ENCODE results near the gene CCNB2. TPM values are rescaled to one million over a fixed set of nuclear protein-coding genes. Genes with fewer than 3 reads are reported as not detected.

Gene CCNB2
- total RNA-seq, 2 donors from 2014 or later, result 8.3 to 12.2 TPM

GRCh38 chr15:59155431-59155830 is 50.5 kb downstream of the CCNB2 start:
- no peak for DNase-seq (ENCODE audit: low spot score)
- peak overlapping the region in 1 of 2 donors; percentile 10 for H3K27ac ChIP-seq
- no peaks in the 10 kb centered on the region for H3K27me3 ChIP-seq (replicated peaks; ENCODE audit: insufficient read depth)
- 40% methylated on average over 4 of the region's 4 CpGs for WGBS
- intact Hi-C loops (cut with DNase I), result no loop called here
- H3K9me3 ChIP-seq, result no peaks in the 10 kb centered on the region
- H3K4me1 ChIP-seq (replicated peaks), result peaks cover 18% of the 10 kb centered on the region
- no peak overlapping the region for H3K4me3 ChIP-seq
- TF ChIP-seq CTCF (IDR thresholded peaks at IDR 0.05), result no peak
- TF ChIP-seq POLR2A (IDR thresholded peaks at IDR 0.05), result no peak
- peak; percentile 33 for TF ChIP-seq POLR2AphosphoS5 (IDR thresholded peaks at IDR 0.05)
- no peaks in the 10 kb centered on the region for H3K36me3 ChIP-seq

GRCh38 chr15:59157396-59157795 is 52.5 kb downstream of the CCNB2 start:
- DNase-seq (ENCODE audit: low spot score), result no peak
- peak overlapping the region; percentile 78 to 83 for H3K27ac ChIP-seq
- no peaks in the 10 kb centered on the region for H3K27me3 ChIP-seq (replicated peaks; ENCODE audit: insufficient read depth)
- WGBS, result 98% methylated on average over 5 of the region's 5 CpGs
- H3K36me3 ChIP-seq, result no peaks in the 10 kb centered on the region
- H3K9me3 ChIP-seq, result no peaks in the 10 kb centered on the region
- intact Hi-C loops (cut with DNase I), result no loop called here
- H3K4me3 ChIP-seq, result no peak overlapping the region
- H3K4me1 ChIP-seq (replicated peaks), result peaks cover 18% of the 10 kb centered on the region
- TF ChIP-seq POLR2A (IDR thresholded peaks at IDR 0.05) (no peak), POLR2AphosphoS5 (IDR thresholded peaks at IDR 0.05) (no peak), CTCF (IDR thresholded peaks at IDR 0.05) (no peak)

- 67% methylated on average over 9 of the region's 9 CpGs for WGBS
- Histone ChIP-seq H3K36me3 (no peaks in the 10 kb centered on the region), H3K27me3 (replicated peaks; ENCODE audit: insufficient read depth) (no peaks in the 10 kb centered on the region), H3K27ac (peak overlapping the region; percentile 78 to 83), H3K4me1 (replicated peaks) (peaks cover 18% of the 10 kb centered on the region), H3K9me3 (no peaks in the 10 kb centered on the region), H3K4me3 (no peak overlapping the region)
- peak; percentile 62 for DNase-seq (ENCODE audit: low spot score)
- intact Hi-C loops (cut with DNase I), result no loop called here
- peak; percentile 29 for TF ChIP-seq POLR2AphosphoS5 (IDR thresholded peaks at IDR 0.05)
- no peak for TF ChIP-seq CTCF (IDR thresholded peaks at IDR 0.05)
These were observed 53.1 kb downstream of the CCNB2 start for GRCh38 chr15:59157840-59158700.

DNA sequence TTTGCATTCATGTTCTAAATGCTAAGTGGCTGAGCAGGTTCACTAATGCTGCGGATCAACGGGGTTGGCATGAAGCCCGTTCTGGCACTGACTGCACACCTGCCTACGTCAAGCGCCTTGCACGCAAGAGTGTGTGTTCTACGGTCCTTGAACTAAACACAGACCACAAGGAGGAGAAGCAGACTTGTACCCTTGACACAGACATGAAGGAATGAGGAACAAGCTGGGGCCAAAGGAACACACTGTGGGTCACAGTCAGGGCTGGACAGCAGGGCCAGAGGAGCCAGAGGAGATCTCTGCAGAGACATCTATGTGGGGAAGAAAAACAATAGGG is 53.7 kb downstream of the CCNB2 start:
- Histone ChIP-seq H3K4me1 (replicated peaks) (peaks cover 18% of the 10 kb centered on the region), H3K9me3 (no peaks in the 10 kb centered on the region), H3K27ac (peak overlapping the region; percentile 78 to 83), H3K4me3 (no peak overlapping the region), H3K27me3 (replicated peaks; ENCODE audit: insufficient read depth) (no peaks in the 10 kb centered on the region), H3K36me3 (no peaks in the 10 kb centered on the region)
- peak; percentile 38 for TF ChIP-seq POLR2AphosphoS5 (IDR thresholded peaks at IDR 0.05)
- TF ChIP-seq CTCF (IDR thresholded peaks at IDR 0.05), result no peak
- no peak for TF ChIP-seq POLR2A (IDR thresholded peaks at IDR 0.05)
- DNase-seq (ENCODE audit: low spot score), result peak; percentile 83
- intact Hi-C loops (cut with DNase I), result no loop called here
- WGBS, result 55% methylated on average over 7 of the region's 7 CpGs

- H3K27me3 ChIP-seq (replicated peaks; ENCODE audit: insufficient read depth), result no peaks in the 10 kb centered on the region
- no peak for TF ChIP-seq CTCF (IDR thresholded peaks at IDR 0.05)
- intact Hi-C loops (cut with DNase I), result no loop called here
- H3K9me3 ChIP-seq, result no peaks in the 10 kb centered on the region
- no peaks in the 10 kb centered on the region for H3K36me3 ChIP-seq
- H3K4me3 ChIP-seq, result no peak overlapping the region
- peak overlapping the region; percentile 78 to 83 for H3K27ac ChIP-seq
- no peak for DNase-seq (ENCODE audit: low spot score)
- peaks cover 18% of the 10 kb centered on the region for H3K4me1 ChIP-seq (replicated peaks)
- WGBS, result 84% methylated on average over 9 of the region's 9 CpGs
These were observed 54.3 kb downstream of the CCNB2 start for GRCh38 chr15:59159210-59159609.
